Tibial artery (tissue), 4 donors: ENCODE results near the gene ATP13A3.
"Not testable (repeated sequence)": the region's sequence is repeated elsewhere in the genome, so short reads cannot be mapped to it uniquely, and the experiment has no call there.

Experiments used
- DNase-seq, 2 donors: peaks; one replicate each; pipeline ENCODE4 v3.0.0-alpha.2; 2019
- H3K27ac ChIP-seq, 2 donors: fragments of 200-600 bp; sonication (generic) in 1 of 2; 1 replicate in 1 of 2; 2 replicates in 1 of 2; pipeline ENCODE4 v1.5.1; 2018 to 2019; ENCODE audit warnings: mild to moderate bottlenecking in 1 of 2
- H3K27me3 ChIP-seq, 2 donors: fragments of 200-600 bp; sonication (generic) in 1 of 2; one replicate each; pipeline versions ENCODE4 v1.5.1 to v1.6.0; 2016 to 2019
- H3K36me3 ChIP-seq, 3 donors: fragments of 200-600 bp; sonication (generic) in 2 of 3; one replicate each; pipeline ENCODE4 v1.5.1; 2016 to 2019; ENCODE audit warnings: mild to moderate bottlenecking in 2 of 3
- H3K4me1 ChIP-seq, 4 donors: fragments of 200-600 bp; sonication (generic) in 2 of 4; 1 replicate in 3 of 4; 2 replicates in 1 of 4; pipeline ENCODE4 v1.5.1; 2016 to 2019
- H3K4me3 ChIP-seq, 2 donors: fragments of 200-600 bp; sonication (generic) in 1 of 2; 1 replicate in 1 of 2; 2 replicates in 1 of 2; pipeline ENCODE4 v1.5.1; 2018 to 2019; ENCODE audit warnings: mild to moderate bottlenecking in 2 of 2
- H3K9me3 ChIP-seq, 3 donors: fragments of 200-600 bp; sonication (generic) in 1 of 3; one replicate each; pipeline ENCODE4 v1.5.1; 2016 to 2019
- intact Hi-C: fragments of 100-400 bp; cut with DNase I; formaldehyde crosslinking; loops from one replicate; pipeline ENCODE4 v1.15.0; 2023; ENCODE audit warnings: low total_unique reads
- TF ChIP-seq, protein P1 (sequence below), 2 experiments: fragments of 200-600 bp in 1 of 2; fragments of 450-650 bp in 1 of 2; IDR thresholded peaks; one replicate each; pipeline ENCODE4 v1.5.1; 2017 to 2019; ENCODE audit warnings: antibody characterized with exemption in 2 of 2, mild to moderate bottlenecking in 1 of 2, moderate library complexity in 1 of 2

ATP13A3 gene

DNA sequence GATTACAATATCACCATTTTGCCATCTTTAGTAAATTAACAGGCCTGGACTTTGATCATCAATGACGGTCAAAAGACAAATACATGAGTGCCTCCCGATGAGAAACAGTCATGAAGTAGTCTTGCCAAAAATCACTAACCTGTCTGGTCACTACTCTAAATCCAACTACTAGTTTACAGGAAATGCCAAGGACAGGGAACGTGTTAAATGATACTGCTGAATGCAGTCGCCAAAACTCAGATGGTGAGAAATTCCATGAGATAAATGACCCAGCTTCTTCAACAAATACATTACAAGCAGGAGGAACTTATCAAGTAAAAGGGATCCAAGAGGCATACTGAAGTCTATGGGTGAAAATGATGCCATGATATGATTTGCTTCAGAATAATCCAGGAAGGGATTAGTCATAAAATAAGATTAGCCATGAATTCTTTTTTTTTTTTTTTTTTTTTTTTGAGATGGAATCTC is 35.8 kb upstream of the ATP13A3 start:
- no peaks in the 10 kb centered on the region for H3K27me3 ChIP-seq
- TF ChIP-seq, protein P1, sequence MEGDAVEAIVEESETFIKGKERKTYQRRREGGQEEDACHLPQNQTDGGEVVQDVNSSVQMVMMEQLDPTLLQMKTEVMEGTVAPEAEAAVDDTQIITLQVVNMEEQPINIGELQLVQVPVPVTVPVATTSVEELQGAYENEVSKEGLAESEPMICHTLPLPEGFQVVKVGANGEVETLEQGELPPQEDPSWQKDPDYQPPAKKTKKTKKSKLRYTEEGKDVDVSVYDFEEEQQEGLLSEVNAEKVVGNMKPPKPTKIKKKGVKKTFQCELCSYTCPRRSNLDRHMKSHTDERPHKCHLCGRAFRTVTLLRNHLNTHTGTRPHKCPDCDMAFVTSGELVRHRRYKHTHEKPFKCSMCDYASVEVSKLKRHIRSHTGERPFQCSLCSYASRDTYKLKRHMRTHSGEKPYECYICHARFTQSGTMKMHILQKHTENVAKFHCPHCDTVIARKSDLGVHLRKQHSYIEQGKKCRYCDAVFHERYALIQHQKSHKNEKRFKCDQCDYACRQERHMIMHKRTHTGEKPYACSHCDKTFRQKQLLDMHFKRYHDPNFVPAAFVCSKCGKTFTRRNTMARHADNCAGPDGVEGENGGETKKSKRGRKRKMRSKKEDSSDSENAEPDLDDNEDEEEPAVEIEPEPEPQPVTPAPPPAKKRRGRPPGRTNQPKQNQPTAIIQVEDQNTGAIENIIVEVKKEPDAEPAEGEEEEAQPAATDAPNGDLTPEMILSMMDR (IDR thresholded peaks at IDR 0.05) = no peak
- H3K4me1 ChIP-seq = peaks cover 0 to 16% (median 3%) of the 10 kb centered on the region in 4 donors
- intact Hi-C loops = no loop called here
- H3K36me3 ChIP-seq = no peaks in the 10 kb centered on the region
- H3K4me3 ChIP-seq = no peak overlapping the region
- H3K9me3 ChIP-seq = no peaks in the 10 kb centered on the region
- H3K27ac ChIP-seq = no peak overlapping the region
- no peak for DNase-seq

DNA sequence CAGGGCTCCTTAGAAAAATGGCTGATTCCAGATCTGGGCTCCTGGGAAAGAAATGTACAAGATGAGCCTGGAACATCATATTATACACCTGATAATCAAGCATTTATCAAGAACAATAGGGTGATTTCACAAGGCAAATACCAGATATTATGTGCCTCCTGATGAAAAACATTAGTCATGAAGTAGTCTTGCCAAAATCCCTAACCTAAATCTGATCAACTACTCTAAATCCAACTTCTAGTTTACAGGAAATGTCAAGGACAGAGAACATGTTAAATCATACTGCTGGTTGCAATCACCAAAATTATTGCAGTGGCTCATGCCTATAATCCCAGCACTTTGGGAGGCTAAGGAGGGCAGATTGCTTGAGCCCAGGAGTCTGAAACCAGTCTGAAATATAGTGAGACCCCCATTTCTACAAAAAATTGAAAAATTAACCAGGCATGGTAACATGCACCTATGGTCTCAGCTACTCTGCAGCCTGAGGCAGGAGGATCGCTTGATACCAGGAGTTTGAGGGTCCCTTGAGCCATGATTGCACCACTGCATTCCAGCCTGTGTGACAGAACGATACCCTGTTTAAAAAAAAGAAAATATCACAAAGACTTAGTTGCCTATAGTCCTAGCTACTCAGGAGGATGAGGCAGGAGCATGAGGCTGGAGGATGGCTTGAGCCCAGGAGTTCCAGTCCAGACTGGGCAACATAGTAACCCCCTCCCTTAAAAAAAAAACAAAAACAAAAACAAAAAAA is 34.9 kb upstream of the ATP13A3 start:
- DNase-seq = no peak
- Histone ChIP-seq H3K4me3 (no peak overlapping the region), H3K27me3 (no peaks in the 10 kb centered on the region), H3K27ac (no peak overlapping the region), H3K9me3 (no peaks in the 10 kb centered on the region), H3K36me3 (no peaks in the 10 kb centered on the region), H3K4me1 (peaks cover 0 to 16% (median 3%) of the 10 kb centered on the region in 4 donors)
- TF ChIP-seq, protein P1 (IDR thresholded peaks at IDR 0.05) = no peak
- intact Hi-C loops = no loop called here

DNA sequence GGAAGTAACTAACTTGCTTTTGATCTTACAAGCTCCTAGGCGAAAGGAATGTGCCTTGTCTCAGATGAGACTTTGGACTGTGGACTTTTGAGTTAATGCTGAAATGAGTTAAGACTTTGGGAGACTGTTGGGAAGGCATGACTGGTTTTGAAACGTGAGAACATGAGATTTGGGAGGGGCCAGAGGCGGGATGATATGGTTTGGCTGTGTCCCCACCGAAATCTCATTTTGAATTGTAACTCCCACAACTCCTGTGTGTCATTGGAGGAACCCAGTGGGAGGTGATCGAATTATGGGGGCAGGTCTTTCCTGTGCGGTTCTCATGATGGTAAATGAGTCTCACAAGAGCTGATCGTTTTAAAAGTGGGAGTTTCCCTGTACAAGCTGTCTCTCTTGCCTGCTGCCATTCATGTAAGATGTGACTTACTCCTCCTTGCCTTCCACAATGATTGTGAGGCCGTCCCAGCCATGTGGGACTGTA is 33.9 kb upstream of the ATP13A3 start:
- intact Hi-C loops, H3K27me3 ChIP-seq, H3K27ac ChIP-seq, H3K9me3 ChIP-seq, H3K36me3 ChIP-seq, H3K4me3 ChIP-seq, DNase-seq: not testable (repeated sequence)
- H3K4me1 ChIP-seq = peaks cover 0 to 16% (median 3%) of the 10 kb centered on the region in 4 donors

DNA sequence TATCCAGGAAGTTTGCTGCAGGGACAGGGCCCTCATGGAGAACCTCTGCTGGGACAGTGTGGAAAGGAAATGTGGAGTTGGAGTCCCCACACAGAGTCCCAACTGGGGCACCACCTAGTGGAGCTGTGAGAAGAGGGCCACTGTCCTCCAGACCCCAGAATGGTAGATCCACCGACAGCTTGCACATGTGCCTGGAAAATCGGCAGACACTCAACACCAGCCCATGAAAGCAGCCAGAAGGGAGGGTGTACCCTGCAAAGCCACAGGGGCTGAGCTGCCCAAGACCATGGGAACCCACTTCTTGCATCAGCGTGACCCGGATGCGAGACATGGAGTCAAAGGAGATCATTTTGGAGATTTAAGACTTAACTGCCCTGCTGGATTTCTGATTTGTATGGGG is 33.4 kb upstream of the ATP13A3 start:
- H3K27ac ChIP-seq, intact Hi-C loops, H3K4me3 ChIP-seq, H3K27me3 ChIP-seq, H3K9me3 ChIP-seq, DNase-seq, H3K36me3 ChIP-seq: not testable (repeated sequence)
- peaks cover 0 to 16% (median 3%) of the 10 kb centered on the region in 4 donors for H3K4me1 ChIP-seq

DNA sequence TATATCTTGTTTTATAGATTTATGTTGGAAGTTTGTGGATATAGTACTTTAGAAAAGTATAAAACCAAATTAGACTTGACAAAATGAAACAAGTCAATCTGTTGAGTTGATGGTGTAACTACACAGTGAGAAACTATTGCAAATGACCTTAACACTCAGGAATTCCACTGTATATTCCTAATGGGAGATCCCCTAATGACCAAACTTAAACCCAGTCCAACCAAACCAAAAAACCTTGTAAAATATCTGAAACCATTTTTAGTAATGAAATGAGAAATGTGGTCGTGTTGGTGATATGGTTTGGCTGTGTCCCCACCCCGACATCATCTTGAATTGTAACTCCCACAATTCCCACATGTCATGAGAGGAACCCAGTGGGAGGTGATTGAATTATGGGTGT is 31.9 kb upstream of the ATP13A3 start:
- Histone ChIP-seq H3K27me3 (no peaks in the 10 kb centered on the region), H3K4me3 (no peak overlapping the region), H3K4me1 (peaks cover 0 to 16% (median 3%) of the 10 kb centered on the region in 4 donors), H3K9me3 (no peaks in the 10 kb centered on the region), H3K27ac (no peak overlapping the region), H3K36me3 (no peaks in the 10 kb centered on the region)
- TF ChIP-seq, protein P1 (IDR thresholded peaks at IDR 0.05) = no peak
- DNase-seq = no peak
- intact Hi-C loops = no loop called here

DNA sequence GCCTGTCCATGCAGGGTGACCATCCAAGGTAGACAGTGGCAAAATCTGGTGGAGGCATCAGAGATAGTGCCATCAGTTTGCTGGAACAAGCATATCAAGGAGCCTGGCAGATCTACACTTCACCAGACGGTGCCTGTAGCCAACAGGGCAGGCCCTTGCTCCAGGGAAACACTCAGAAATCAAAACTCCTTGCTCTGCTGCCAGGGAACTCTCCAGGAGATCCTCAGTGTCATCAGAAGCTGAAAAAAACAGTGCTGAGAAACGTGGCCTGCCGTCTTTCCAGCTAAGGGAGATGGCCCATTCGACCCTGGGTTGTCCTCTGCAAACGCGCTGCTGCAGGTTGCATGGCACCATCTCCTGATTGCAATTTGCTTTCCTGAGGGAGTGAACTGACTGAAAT is 30.5 kb upstream of the ATP13A3 start:
- H3K4me1 ChIP-seq = peaks cover 0 to 9% (median 3%) of the 10 kb centered on the region in 4 donors
- H3K9me3 ChIP-seq = no peaks in the 10 kb centered on the region
- no peak overlapping the region for H3K4me3 ChIP-seq
- TF ChIP-seq, protein P1 (IDR thresholded peaks at IDR 0.05) = no peak
- no peak for DNase-seq
- H3K27me3 ChIP-seq = no peaks in the 10 kb centered on the region
- intact Hi-C loops = no loop called here
- no peak overlapping the region for H3K27ac ChIP-seq
- no peaks in the 10 kb centered on the region for H3K36me3 ChIP-seq
